Smooth muscle cell (in vitro differentiated cells): ENCODE data around the gene NUDT14. TPM values are rescaled to one million over a fixed set of nuclear protein-coding genes. Genes with fewer than 3 reads are reported as not detected.

ENCODE experiments used
- DNase-seq: peaks from one replicate; lab custom pipeline; 2025; ENCODE audit not compliant: unreplicated experiment; lab: John Stamatoyannopoulos, UW
- H2AFZ ChIP-seq: fragments of 200-600 bp; sonication (generic); 2 replicates; pipeline ENCODE4 v1.6.0; 2016; ENCODE audit warnings: antibody characterized with exemption, low read depth, mild to moderate bottlenecking
- H3F3A ChIP-seq: fragments of 200-600 bp; sonication (generic); 2 replicates; pipeline ENCODE4 v1.6.0; 2017; ENCODE audit warnings: antibody characterized with exemption, low read depth
- H3K27ac ChIP-seq: fragments of 200-600 bp; sonication (generic); 2 replicates; pipeline ENCODE4 v1.5.1; 2016; ENCODE audit warnings: low read depth, mild to moderate bottlenecking
- H3K27me3 ChIP-seq: fragments of 200-600 bp; sonication (generic); 2 replicates; pipeline ENCODE4 v1.6.1; 2016; ENCODE audit warnings: low read depth, mild to moderate bottlenecking
- H3K36me3 ChIP-seq: fragments of 200-600 bp; sonication (generic); 2 replicates; pipeline ENCODE4 v1.5.1; 2016; ENCODE audit warnings: low read depth
- H3K4me1 ChIP-seq: fragments of 200-600 bp; sonication (generic); 2 replicates; pipeline ENCODE4 v1.5.1; 2016; ENCODE audit warnings: low read depth
- H3K4me2 ChIP-seq: fragments of 200-600 bp; sonication (generic); 2 replicates; pipeline ENCODE4 v1.6.0; 2016; ENCODE audit warnings: mild to moderate bottlenecking
- H3K4me3 ChIP-seq: fragments of 200-600 bp; sonication (generic); 2 replicates; pipeline ENCODE4 v1.5.1; 2016; ENCODE audit warnings: mild to moderate bottlenecking
- H3K79me2 ChIP-seq: fragments of 200-600 bp; sonication (generic); 2 replicates; pipeline ENCODE4 v1.6.0; 2016; ENCODE audit warnings: low read depth, mild to moderate bottlenecking
- H3K9ac ChIP-seq: fragments of 200-600 bp; sonication (generic); 2 replicates; pipeline ENCODE4 v1.6.0; 2016; ENCODE audit warnings: low read depth
- H3K9me3 ChIP-seq: fragments of 200-600 bp; sonication (generic); replicated peaks from 2 replicates; pipeline ENCODE4 v1.5.1; 2016; ENCODE audit warnings: low read depth
- H4K20me1 ChIP-seq: fragments of 200-600 bp; sonication (generic); 2 replicates; pipeline ENCODE4 v1.6.0; 2016; ENCODE audit warnings: low read depth
- CTCF ChIP-seq: fragments of 200-600 bp; sonication (generic); IDR thresholded peaks from 2 replicates; pipeline ENCODE4 v1.5.1; 2017; ENCODE audit warnings: borderline replicate concordance, mild to moderate bottlenecking, antibody characterized with exemption; ENCODE audit not compliant: insufficient read depth, poor library complexity, severe bottlenecking
- WGBS: methylation state at CpG from one replicate; pipeline ENCODE4 v1.1.7; 2016; ENCODE audit warnings: low lambda C conversion rate; 5-methylcytosine and 5-hydroxymethylcytosine counted together
- polyA plus RNA-seq: library from polyadenylated mRNA; unstranded; fragments of >200 nt; fragmentation: Nextera tagmentation; extraction: Ambion mirVana; gene quantifications from 2 replicates; pipeline ENCODE4 v1.2.1, GENCODE V29; 2016
- total RNA-seq: library from RNA; depleted of rRNA; stranded (reverse); fragments of >200 nt; gene quantifications from 2 replicates; pipeline ENCODE4 v1.2.3, GENCODE V29; 2014

NUDT14 gene
- total and polyA plus RNA-seq, 2 experiments from 2014 or later, result 7.9 to 30.7 TPM

DNA sequence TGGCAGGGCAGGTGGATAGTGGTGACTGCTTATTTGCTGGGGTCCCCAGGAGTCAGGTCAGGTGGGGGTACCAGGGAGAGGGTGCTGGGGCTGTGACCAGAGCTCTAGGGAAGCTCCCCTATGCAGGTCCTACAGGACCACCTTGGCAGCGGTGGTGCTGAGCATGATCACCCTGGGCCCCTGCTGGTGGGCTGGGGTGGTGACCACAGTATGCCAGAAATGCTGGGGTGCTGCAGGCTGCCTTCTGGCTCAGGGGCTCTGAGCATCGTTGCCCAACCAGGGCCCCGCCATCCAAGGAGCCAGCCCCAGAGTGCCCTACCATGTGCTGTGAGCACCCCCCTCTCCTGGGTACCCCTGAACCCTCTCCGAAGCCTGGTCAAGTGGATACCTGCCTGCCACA is 17.5 kb upstream of the NUDT14 start:
- peaks cover 38% of the 10 kb centered on the region for H3K27me3 ChIP-seq
- H4K20me1 ChIP-seq, result no peaks in the 10 kb centered on the region
- H3K4me3 ChIP-seq, result no peak overlapping the region
- H2AFZ ChIP-seq, result no peak overlapping the region
- H3K36me3 ChIP-seq, result no peaks in the 10 kb centered on the region
- no peak for DNase-seq
- no peaks in the 10 kb centered on the region for H3F3A ChIP-seq
- H3K79me2 ChIP-seq, result no peaks in the 10 kb centered on the region
- no peak for TF ChIP-seq CTCF
- H3K9me3 ChIP-seq, result no peaks in the 10 kb centered on the region
- WGBS, result 100% methylated on average over 2 of the region's 4 CpGs
- H3K4me2 ChIP-seq, result no peak overlapping the region
- peaks cover 17% of the 10 kb centered on the region for H3K4me1 ChIP-seq
- no peak overlapping the region for H3K9ac ChIP-seq
- no peak overlapping the region for H3K27ac ChIP-seq

DNA sequence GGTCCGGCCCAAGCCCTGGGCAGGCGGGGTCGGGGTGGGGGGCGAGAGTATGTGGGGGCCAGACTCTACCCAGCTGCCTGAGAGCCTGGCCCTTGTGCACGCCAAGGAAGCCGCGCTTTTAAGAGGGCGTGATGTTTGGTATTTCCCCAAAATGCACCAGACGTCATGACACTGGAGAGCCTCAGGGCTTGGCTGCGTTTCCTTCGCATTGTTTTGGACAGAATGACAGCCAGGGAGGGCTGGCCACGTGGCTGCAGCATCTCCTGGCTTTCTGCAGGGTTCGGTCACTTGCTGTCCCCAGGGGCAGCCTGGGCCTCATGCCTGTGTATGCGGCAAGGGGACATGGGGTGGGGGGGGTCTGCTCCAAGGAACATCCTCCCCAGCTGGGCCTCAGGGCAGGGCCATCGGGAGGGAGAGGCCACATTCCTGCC is 16.1 kb upstream of the NUDT14 start:
- Histone ChIP-seq H4K20me1 (no peaks in the 10 kb centered on the region), H3K9me3 (no peaks in the 10 kb centered on the region), H3K4me2 (no peak overlapping the region), H3K27ac (no peak overlapping the region), H3F3A (no peaks in the 10 kb centered on the region), H3K4me1 (peaks cover 14% of the 10 kb centered on the region), H3K4me3 (no peak overlapping the region), H3K9ac (no peak overlapping the region), H3K36me3 (no peaks in the 10 kb centered on the region), H2AFZ (no peak overlapping the region), H3K79me2 (no peaks in the 10 kb centered on the region), H3K27me3 (peaks cover 38% of the 10 kb centered on the region)
- 38% methylated on average over 10 of the region's 15 CpGs for WGBS
- TF ChIP-seq CTCF, result no peak
- DNase-seq, result no peak

GRCh38 chr14:105196265-105196960 is 15.3 kb upstream of the NUDT14 start:
- H3K4me1 ChIP-seq, result peaks cover 14% of the 10 kb centered on the region
- peaks cover 38% of the 10 kb centered on the region for H3K27me3 ChIP-seq
- no peaks in the 10 kb centered on the region for H3K79me2 ChIP-seq
- H3K36me3 ChIP-seq, result no peaks in the 10 kb centered on the region
- H3F3A ChIP-seq, result no peaks in the 10 kb centered on the region
- peak overlapping the region; percentile 35 for H3K4me3 ChIP-seq
- no peaks in the 10 kb centered on the region for H4K20me1 ChIP-seq
- DNase-seq, result no peak
- H3K4me2 ChIP-seq, result peak overlapping the region; percentile 75
- no peak overlapping the region for H3K9ac ChIP-seq
- no peak overlapping the region for H3K27ac ChIP-seq
- TF ChIP-seq CTCF, result no peak
- 5% methylated on average over 53 of the region's 58 CpGs for WGBS
- no peaks in the 10 kb centered on the region for H3K9me3 ChIP-seq
- H2AFZ ChIP-seq, result no peak overlapping the region
